H1 (cell line): ENCODE measurements around the gene HK1. TPM values are rescaled to one million over a fixed set of nuclear protein-coding genes. Genes with fewer than 3 reads are reported as not detected.
A peak's percentile ranks its signal among the peaks of the same experiment; 100 is the strongest.

Experiments
- CTCF ChIA-PET: fragments of 300-600 bp; sonication (Branson Sonifier 250); formaldehyde crosslinking; loops from one replicate; lab custom pipeline; 2021; ENCODE audit not compliant: partially characterized antibody; lab: Charles Lee
- POLR2A ChIA-PET: fragments of 300-600 bp; sonication (Branson Sonifier 250); formaldehyde crosslinking; loops from one replicate; lab custom pipeline; 2021; ENCODE audit warnings: inconsistent platforms; ENCODE audit not compliant: partially characterized antibody; lab: Charles Lee
- DNase-seq, 2 experiments: peaks; one replicate each; pipeline versions ENCODE4 v3.0.0 to v3.0.0-alpha.2; 2010 to 2022; ENCODE audit warnings: low spot score in 2 of 2, low read depth in 1 of 2, mixed read lengths in 1 of 2
- FAIRE-seq: peaks from 2 replicates; lab custom pipeline; 2011; peaks lifted over from hg19 to GRCh38; lab: Jason Lieb, UNC
- H2AFZ ChIP-seq: 2 replicates; pipeline ENCODE4 v1.8.1; 2012; ENCODE audit warnings: low read length, inconsistent platforms
- H2AK5ac ChIP-seq: 2 replicates; pipeline ENCODE4 v1.6.1; 2013; ENCODE audit warnings: low read depth, low read length
- H2BK120ac ChIP-seq: replicated peaks from 2 replicates; pipeline ENCODE3; 2013; ENCODE audit warnings: low read depth, low read length, inconsistent platforms
- H2BK12ac ChIP-seq: 2 replicates; pipeline ENCODE4 v1.6.1; 2013; ENCODE audit warnings: low read depth, low read length
- H2BK15ac ChIP-seq: 2 replicates; pipeline ENCODE4 v1.6.1; 2013; ENCODE audit warnings: low read length
- H2BK20ac ChIP-seq: 2 replicates; pipeline ENCODE4 v1.6.1; 2013; ENCODE audit warnings: low read length
- H2BK5ac ChIP-seq: 2 replicates; pipeline ENCODE4 v1.6.1; 2013; ENCODE audit warnings: low read depth, low read length
- H3K14ac ChIP-seq: 2 replicates; pipeline ENCODE4 v1.6.1; 2013; ENCODE audit warnings: inconsistent platforms; ENCODE audit not compliant: insufficient read length
- H3K18ac ChIP-seq: 2 replicates; pipeline ENCODE4 v1.6.1; 2013; ENCODE audit warnings: low read length; ENCODE audit errors: extremely low read depth
- H3K23ac ChIP-seq: 2 replicates; pipeline ENCODE4 v1.6.1; 2013; ENCODE audit warnings: inconsistent platforms; ENCODE audit not compliant: insufficient read length
- H3K23me2 ChIP-seq: 2 replicates; pipeline ENCODE4 v1.6.1; 2013; ENCODE audit warnings: low read depth, low read length
- H3K27ac ChIP-seq: 2 replicates; pipeline ENCODE4 v1.6.1; 2011; ENCODE audit warnings: low read depth, low read length, inconsistent platforms
- H3K27me3 ChIP-seq, 4 experiments: replicated peaks in 1 of 4; 1 replicate in 1 of 4; 2 replicates in 3 of 4; pipeline versions ENCODE4 v1.6.1 to v1.8.1; 2011 to 2013; ENCODE audit warnings: low read length in 3 of 4, mild to moderate bottlenecking in 3 of 4, inconsistent platforms in 2 of 4, mixed read lengths in 2 of 4, moderate library complexity in 1 of 4; ENCODE audit not compliant: control insufficient read depth in 3 of 4, insufficient read depth in 3 of 4; ENCODE audit errors: extremely low read depth in 1 of 4
- H3K36me3 ChIP-seq, 4 experiments: 2 replicates each; pipeline versions ENCODE4 v1.6.1 to v1.8.1; 2011 to 2013; ENCODE audit warnings: mild to moderate bottlenecking in 4 of 4, low read length in 3 of 4, moderate library complexity in 2 of 4, control low read depth in 1 of 4, inconsistent platforms in 1 of 4; ENCODE audit not compliant: insufficient read depth in 4 of 4, control insufficient read depth in 2 of 4
- H3K4ac ChIP-seq: replicated peaks from 2 replicates; pipeline ENCODE3; 2013; ENCODE audit warnings: low read length, low read depth, mixed read lengths, inconsistent platforms; ENCODE audit not compliant: insufficient read length
- H3K4me1 ChIP-seq, 4 experiments: replicated peaks in 1 of 4; 1 replicate in 1 of 4; 2 replicates in 3 of 4; pipeline versions ENCODE4 v1.6.1 to v1.8.1; 2011 to 2013; ENCODE audit warnings: low read length in 3 of 4, inconsistent platforms in 2 of 4, mixed read lengths in 1 of 4; ENCODE audit not compliant: insufficient read depth in 4 of 4, control insufficient read depth in 3 of 4
- H3K4me2 ChIP-seq, 2 experiments: 2 replicates each; pipeline versions ENCODE4 v1.6.1 to v1.8.1; 2011 to 2013; ENCODE audit warnings: low read depth in 2 of 2, low read length in 2 of 2, control low read depth in 1 of 2, inconsistent platforms in 1 of 2, mild to moderate bottlenecking in 1 of 2; ENCODE audit not compliant: insufficient read depth in 1 of 2
- H3K4me3 ChIP-seq, 4 experiments: fragments of 200-600, 300-600 bp in 1 of 4; sonication (generic), shearing (Covaris generic), sonication (Bioruptor Twin) in 1 of 4; 2 replicates each; pipeline versions ENCODE4 v1.5.1 to v1.8.1; 2011 to 2016; ENCODE audit warnings: low read length in 4 of 4, low read depth in 3 of 4, control low read depth in 2 of 4, inconsistent platforms in 2 of 4, mild to moderate bottlenecking in 2 of 4, mixed read lengths in 1 of 4, moderate library complexity in 1 of 4; ENCODE audit not compliant: insufficient read depth in 2 of 4; ENCODE audit errors: extremely low read depth in 1 of 4
- H3K56ac ChIP-seq: replicated peaks from 2 replicates; pipeline ENCODE3; 2013; ENCODE audit warnings: low read depth, mild to moderate bottlenecking, mixed read lengths, low read length, inconsistent platforms; ENCODE audit not compliant: insufficient read length
- H3K79me1 ChIP-seq: 2 replicates; pipeline ENCODE4 v1.6.1; 2013; ENCODE audit warnings: low read depth, low read length, control low read depth
- H3K79me2 ChIP-seq, 2 experiments: 2 replicates each; pipeline versions ENCODE4 v1.6.1 to v1.8.1; 2012 to 2013; ENCODE audit warnings: low read length in 2 of 2, mild to moderate bottlenecking in 2 of 2, inconsistent platforms in 1 of 2; ENCODE audit not compliant: insufficient read depth in 2 of 2, control insufficient read depth in 1 of 2
- H3K9ac ChIP-seq, 4 experiments: replicated peaks in 1 of 4; 1 replicate in 1 of 4; 2 replicates in 3 of 4; pipeline versions ENCODE4 v1.6.1 to v1.8.1; 2011 to 2013; ENCODE audit warnings: low read depth in 3 of 4, low read length in 3 of 4, control low read depth in 2 of 4, mild to moderate bottlenecking in 2 of 4, moderate library complexity in 2 of 4, inconsistent platforms in 1 of 4; ENCODE audit errors: extremely low read depth in 1 of 4
- H3K9me3 ChIP-seq, 2 experiments: 2 replicates each; pipeline versions ENCODE4 v1.6.1 to v1.8.1; 2012 to 2013; ENCODE audit warnings: mild to moderate bottlenecking in 2 of 2, moderate library complexity in 2 of 2, control low read depth in 1 of 2, inconsistent platforms in 1 of 2, low read depth in 1 of 2, low read length in 1 of 2, mixed read lengths in 1 of 2; ENCODE audit not compliant: insufficient read depth in 2 of 2
- H4K20me1 ChIP-seq, 2 experiments: replicated peaks in 1 of 2; 2 replicates each; pipeline versions ENCODE3 to v1.8.1; 2011 to 2013; ENCODE audit warnings: inconsistent platforms in 2 of 2, low read length in 2 of 2, mild to moderate bottlenecking in 1 of 2; ENCODE audit not compliant: insufficient read depth in 2 of 2, control insufficient read depth in 1 of 2
- H4K5ac ChIP-seq: 2 replicates; pipeline ENCODE4 v1.6.1; 2013; ENCODE audit warnings: low read length, low read depth, mixed read lengths, inconsistent platforms; ENCODE audit not compliant: insufficient read length
- H4K8ac ChIP-seq: 2 replicates; pipeline ENCODE4 v1.8.0; 2013; ENCODE audit warnings: mild to moderate bottlenecking, moderate library complexity, low read length, inconsistent platforms; ENCODE audit not compliant: insufficient read depth; ENCODE audit errors: extremely low read depth
- H4K91ac ChIP-seq: replicated peaks from 2 replicates; pipeline ENCODE3; 2013; ENCODE audit warnings: low read length, mixed read lengths, inconsistent platforms; ENCODE audit not compliant: insufficient read length
- WGBS, 2 experiments: shearing (Covaris generic) in 1 of 2; methylation state at CpG; one replicate each; pipeline versions ENCODE4 v1.1.6 to v1.1.7; 2013 to 2015; ENCODE audit warnings: low lambda C conversion rate in 2 of 2, mixed read lengths in 2 of 2, inconsistent platforms in 1 of 2, low coverage in 1 of 2, missing lambda C conversion rate in 1 of 2; ENCODE audit not compliant: insufficient replicate concordance in 2 of 2, insufficient coverage in 1 of 2, insufficient read length in 1 of 2; ENCODE audit errors: extremely low coverage in 1 of 2, missing lambda C conversion rate in 1 of 2; 5-methylcytosine and 5-hydroxymethylcytosine counted together
- polyA plus RNA-seq, 7 experiments: library from polyadenylated mRNA; depleted of rRNA in 3 of 7; stranded (reverse) in 5 of 7; unstranded in 2 of 7; fragments of >200 nt in 5 of 7; fragments of 200-250 nt in 2 of 7; gene quantifications; 1 replicate in 5 of 7; 2 replicates in 1 of 7; 4 replicates in 1 of 7; pipeline versions ENCODE4 v1.2.1 to v1.2.3, GENCODE V29; 2011 to 2013; ENCODE audit warnings: missing spikeins in 2 of 7, mixed read lengths in 2 of 7
- total RNA-seq: library from RNA; stranded (reverse); fragmentation: NEBNext Ultra II Directional; extraction: Animal tissue kit (Norgen Biotek cat#: 25700); gene quantifications from 2 replicates; pipeline ENCODE4 v1.2.1, GENCODE V29; 2021

The HK1 gene
- total and polyA plus RNA-seq, 2 of the 8 experiments (the other 6 are each of a cell fraction or from before 2014, with no cell fraction given): 55.8 to 247 TPM

GRCh38 chr10:69232252-69232651 lies 46.0 kb upstream of the HK1 start:
- Histone ChIP-seq H3K36me3 (no peaks in the 10 kb centered on the region), H2AFZ (no peak overlapping the region), H3K23me2 (no peaks in the 10 kb centered on the region), H3K9ac (no peak overlapping the region), H2BK12ac (peak overlapping the region; percentile 55; the same call in 1 of the 2 replicates), H4K8ac (no peak overlapping the region), H4K5ac (no peak overlapping the region), H3K18ac (no peak overlapping the region), H2BK5ac (no peak overlapping the region), H3K23ac (no peak overlapping the region), H3K4ac (no peak overlapping the region), H3K27ac (no peak overlapping the region), H2BK20ac (no peak overlapping the region), H4K20me1 (no peaks in the 10 kb centered on the region), H2AK5ac (no peak overlapping the region), H3K79me2 (no peaks in the 10 kb centered on the region), H3K9me3 (no peaks in the 10 kb centered on the region), H3K4me1 (peaks cover 0 to 13% (median 3%) of the 10 kb centered on the region in 4 experiments; a peak in 5 of 7 replicates), H3K14ac (no peak overlapping the region), H3K4me3 (no peak overlapping the region), H3K56ac (no peak overlapping the region), H2BK120ac (no peak overlapping the region), H3K27me3 (no peaks in the 10 kb centered on the region), H4K91ac (no peak overlapping the region), H3K79me1 (no peaks in the 10 kb centered on the region), H3K4me2 (no peak overlapping the region; a peak in 1 of 4 replicates), H2BK15ac (0 out of 2 replicates have a peak overlapping the region, but pooled peaks have one; percentile 0)
- POLR2A ChIA-PET: interaction anchor here (1.3 kb wide), 1 partner anchor 158 kb away, joined by 3 read pairs; no protein-coding TSS in a partner anchor
- DNase-seq (peak in 1 of 2 experiments; percentile 47), FAIRE-seq (no peak)
- whole genome bisulfite sequencing, 2 experiments: 82% methylated on average over 9 of the region's 9 CpGs; no CpG with 5 or more reads in 1 of the 2 experiments
- CTCF ChIA-PET: interaction anchor here (0.7 to 2.5 kb wide), 15 partner anchors 8 to 182 kb away, joined by 3 to 11 read pairs (median 4); no protein-coding TSS in a partner anchor
